ENCODE results near the gene MRPL12.

- no peak for TF ChIP-seq ZNF76 (tag by site-specific recombination; IDR thresholded peaks at IDR 0.05; ENCODE audit: borderline replicate concordance, low read depth)
- TF ChIP-seq REPIN1 (tag by site-specific recombination; IDR thresholded peaks at IDR 0.05; ENCODE audit: low read depth): no peak
- TF ChIP-seq, protein P1, sequence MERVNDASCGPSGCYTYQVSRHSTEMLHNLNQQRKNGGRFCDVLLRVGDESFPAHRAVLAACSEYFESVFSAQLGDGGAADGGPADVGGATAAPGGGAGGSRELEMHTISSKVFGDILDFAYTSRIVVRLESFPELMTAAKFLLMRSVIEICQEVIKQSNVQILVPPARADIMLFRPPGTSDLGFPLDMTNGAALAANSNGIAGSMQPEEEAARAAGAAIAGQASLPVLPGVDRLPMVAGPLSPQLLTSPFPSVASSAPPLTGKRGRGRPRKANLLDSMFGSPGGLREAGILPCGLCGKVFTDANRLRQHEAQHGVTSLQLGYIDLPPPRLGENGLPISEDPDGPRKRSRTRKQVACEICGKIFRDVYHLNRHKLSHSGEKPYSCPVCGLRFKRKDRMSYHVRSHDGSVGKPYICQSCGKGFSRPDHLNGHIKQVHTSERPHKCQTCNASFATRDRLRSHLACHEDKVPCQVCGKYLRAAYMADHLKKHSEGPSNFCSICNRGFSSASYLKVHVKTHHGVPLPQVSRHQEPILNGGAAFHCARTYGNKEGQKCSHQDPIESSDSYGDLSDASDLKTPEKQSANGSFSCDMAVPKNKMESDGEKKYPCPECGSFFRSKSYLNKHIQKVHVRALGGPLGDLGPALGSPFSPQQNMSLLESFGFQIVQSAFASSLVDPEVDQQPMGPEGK (tag by site-specific recombination; IDR thresholded peaks at IDR 0.05): no peak
- TF ChIP-seq, protein P2, sequence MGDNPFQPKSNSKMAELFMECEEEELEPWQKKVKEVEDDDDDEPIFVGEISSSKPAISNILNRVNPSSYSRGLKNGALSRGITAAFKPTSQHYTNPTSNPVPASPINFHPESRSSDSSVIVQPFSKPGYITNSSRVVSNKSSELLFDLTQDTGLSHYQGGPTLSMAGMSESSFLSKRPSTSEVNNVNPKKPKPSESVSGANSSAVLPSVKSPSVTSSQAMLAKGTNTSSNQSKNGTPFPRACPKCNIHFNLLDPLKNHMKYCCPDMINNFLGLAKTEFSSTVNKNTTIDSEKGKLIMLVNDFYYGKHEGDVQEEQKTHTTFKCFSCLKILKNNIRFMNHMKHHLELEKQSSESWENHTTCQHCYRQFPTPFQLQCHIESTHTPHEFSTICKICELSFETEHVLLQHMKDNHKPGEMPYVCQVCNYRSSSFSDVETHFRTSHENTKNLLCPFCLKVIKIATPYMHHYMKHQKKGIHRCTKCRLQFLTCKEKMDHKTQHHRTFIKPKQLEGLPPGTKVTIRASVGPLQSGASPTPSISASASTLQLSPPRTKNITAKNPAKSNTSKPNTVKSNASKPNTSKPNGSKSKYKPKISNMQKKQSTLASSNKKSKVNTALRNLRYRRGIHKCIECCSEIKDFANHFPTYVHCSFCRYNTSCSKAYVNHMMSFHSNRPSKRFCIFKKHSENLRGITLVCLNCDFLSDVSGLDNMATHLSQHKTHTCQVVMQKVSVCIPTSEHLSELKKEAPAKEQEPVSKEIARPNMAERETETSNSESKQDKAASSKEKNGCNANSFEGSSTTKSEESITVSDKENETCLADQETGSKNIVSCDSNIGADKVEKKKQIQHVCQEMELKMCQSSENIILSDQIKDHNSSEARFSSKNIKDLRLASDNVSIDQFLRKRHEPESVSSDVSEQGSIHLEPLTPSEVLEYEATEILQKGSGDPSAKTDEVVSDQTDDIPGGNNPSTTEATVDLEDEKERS (tag by site-specific recombination; IDR thresholded peaks at IDR 0.05): no peak
- no peak for TF ChIP-seq ZBTB26 (tag by site-specific recombination; optimal IDR thresholded peaks at IDR 0.05)
- TF ChIP-seq, protein P3, sequence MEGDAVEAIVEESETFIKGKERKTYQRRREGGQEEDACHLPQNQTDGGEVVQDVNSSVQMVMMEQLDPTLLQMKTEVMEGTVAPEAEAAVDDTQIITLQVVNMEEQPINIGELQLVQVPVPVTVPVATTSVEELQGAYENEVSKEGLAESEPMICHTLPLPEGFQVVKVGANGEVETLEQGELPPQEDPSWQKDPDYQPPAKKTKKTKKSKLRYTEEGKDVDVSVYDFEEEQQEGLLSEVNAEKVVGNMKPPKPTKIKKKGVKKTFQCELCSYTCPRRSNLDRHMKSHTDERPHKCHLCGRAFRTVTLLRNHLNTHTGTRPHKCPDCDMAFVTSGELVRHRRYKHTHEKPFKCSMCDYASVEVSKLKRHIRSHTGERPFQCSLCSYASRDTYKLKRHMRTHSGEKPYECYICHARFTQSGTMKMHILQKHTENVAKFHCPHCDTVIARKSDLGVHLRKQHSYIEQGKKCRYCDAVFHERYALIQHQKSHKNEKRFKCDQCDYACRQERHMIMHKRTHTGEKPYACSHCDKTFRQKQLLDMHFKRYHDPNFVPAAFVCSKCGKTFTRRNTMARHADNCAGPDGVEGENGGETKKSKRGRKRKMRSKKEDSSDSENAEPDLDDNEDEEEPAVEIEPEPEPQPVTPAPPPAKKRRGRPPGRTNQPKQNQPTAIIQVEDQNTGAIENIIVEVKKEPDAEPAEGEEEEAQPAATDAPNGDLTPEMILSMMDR (tag by site-specific recombination; IDR thresholded peaks at IDR 0.05): no peak
- TF ChIP-seq ZNF169 (tag by site-specific recombination; IDR thresholded peaks at IDR 0.05): no peak
- no peak for TF ChIP-seq ZEB2 (tag by site-specific recombination; IDR thresholded peaks at IDR 0.05)
- no peak for TF ChIP-seq ZNF114 (tag by site-specific recombination; IDR thresholded peaks at IDR 0.05)
Measured at GRCh38 chr17:81683208-81683583, 20.0 kb upstream of the MRPL12 start.

All from HEK293 (cell line).